Ishikawa (cell line): ENCODE data around the gene ADAMTS12.

Source experiments
- CEBPB ChIP-seq: IDR thresholded peaks from 2 replicates; pipeline ENCODE4 v1.6.1; 2012
- CREB1 ChIP-seq: IDR thresholded peaks from 2 replicates; pipeline ENCODE4 v1.6.1; 2012; ENCODE audit warnings: low read depth
- EGR1 ChIP-seq: IDR thresholded peaks from 2 replicates; pipeline ENCODE4 v1.6.1; 2012
- EP300 ChIP-seq: IDR thresholded peaks from 2 replicates; pipeline ENCODE4 v1.6.1; 2012; ENCODE audit warnings: borderline replicate concordance
- FOXM1 ChIP-seq: IDR thresholded peaks from 2 replicates; pipeline ENCODE4 v1.6.1; 2012; ENCODE audit warnings: low read depth, borderline replicate concordance
- NFIC ChIP-seq: IDR thresholded peaks from 2 replicates; pipeline ENCODE4 v1.6.1; 2012
- RAD21 ChIP-seq: IDR thresholded peaks from 2 replicates; pipeline ENCODE4 v1.6.1; 2012; ENCODE audit warnings: low read depth
- TAF1 ChIP-seq: IDR thresholded peaks from 2 replicates; pipeline ENCODE4 v1.6.1; 2012; ENCODE audit warnings: low read depth, mild to moderate bottlenecking
- TCF12 ChIP-seq: IDR thresholded peaks from 2 replicates; pipeline ENCODE4 v1.6.1; 2012; ENCODE audit warnings: low read depth
- TEAD4 ChIP-seq: IDR thresholded peaks from 2 replicates; pipeline ENCODE4 v1.6.1; 2012
- YY1 ChIP-seq: IDR thresholded peaks from 2 replicates; pipeline ENCODE4 v1.6.1; 2012; ENCODE audit warnings: low read depth
- TF ChIP-seq, protein P1 (sequence below): IDR thresholded peaks from 2 replicates; pipeline ENCODE4 v1.6.1; 2012
- TF ChIP-seq, protein P2 (sequence below): IDR thresholded peaks from 2 replicates; pipeline ENCODE4 v1.6.1; 2012; ENCODE audit warnings: low read depth, mild to moderate bottlenecking
- TF ChIP-seq, protein P3 (sequence below): IDR thresholded peaks from 2 replicates; pipeline ENCODE4 v1.6.1; 2012

DNA sequence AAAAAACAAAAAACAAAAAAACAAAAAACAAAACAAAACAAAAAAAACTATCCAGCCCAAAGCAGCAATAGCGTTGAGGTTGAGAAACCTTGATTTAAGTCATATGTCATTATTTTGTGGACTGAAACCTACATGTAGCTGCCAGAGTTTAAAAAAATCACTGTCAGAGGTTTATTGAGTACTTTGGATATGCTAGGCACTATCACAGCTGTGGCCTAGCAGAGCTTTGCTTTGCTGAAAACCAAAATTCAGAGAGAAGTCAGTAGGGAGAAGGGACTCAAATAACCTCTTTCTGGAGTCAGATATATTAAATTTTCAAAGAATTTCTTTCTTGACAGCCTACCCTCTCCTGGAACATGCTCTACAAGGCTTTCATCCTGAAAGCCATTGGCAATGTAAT, 299.5 kb downstream of the ADAMTS12 start:
- no peak for TF ChIP-seq NFIC
- TF ChIP-seq CEBPB, result no peak
- TF ChIP-seq TAF1, result no peak
- no peak for TF ChIP-seq TEAD4
- no peak for TF ChIP-seq TCF12
- TF ChIP-seq EP300, result no peak
- TF ChIP-seq, protein P1, sequence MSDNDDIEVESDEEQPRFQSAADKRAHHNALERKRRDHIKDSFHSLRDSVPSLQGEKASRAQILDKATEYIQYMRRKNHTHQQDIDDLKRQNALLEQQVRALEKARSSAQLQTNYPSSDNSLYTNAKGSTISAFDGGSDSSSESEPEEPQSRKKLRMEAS, result no peak
- no peak for TF ChIP-seq RAD21
- TF ChIP-seq YY1, result no peak
- TF ChIP-seq CREB1, result no peak
- TF ChIP-seq, protein P2, sequence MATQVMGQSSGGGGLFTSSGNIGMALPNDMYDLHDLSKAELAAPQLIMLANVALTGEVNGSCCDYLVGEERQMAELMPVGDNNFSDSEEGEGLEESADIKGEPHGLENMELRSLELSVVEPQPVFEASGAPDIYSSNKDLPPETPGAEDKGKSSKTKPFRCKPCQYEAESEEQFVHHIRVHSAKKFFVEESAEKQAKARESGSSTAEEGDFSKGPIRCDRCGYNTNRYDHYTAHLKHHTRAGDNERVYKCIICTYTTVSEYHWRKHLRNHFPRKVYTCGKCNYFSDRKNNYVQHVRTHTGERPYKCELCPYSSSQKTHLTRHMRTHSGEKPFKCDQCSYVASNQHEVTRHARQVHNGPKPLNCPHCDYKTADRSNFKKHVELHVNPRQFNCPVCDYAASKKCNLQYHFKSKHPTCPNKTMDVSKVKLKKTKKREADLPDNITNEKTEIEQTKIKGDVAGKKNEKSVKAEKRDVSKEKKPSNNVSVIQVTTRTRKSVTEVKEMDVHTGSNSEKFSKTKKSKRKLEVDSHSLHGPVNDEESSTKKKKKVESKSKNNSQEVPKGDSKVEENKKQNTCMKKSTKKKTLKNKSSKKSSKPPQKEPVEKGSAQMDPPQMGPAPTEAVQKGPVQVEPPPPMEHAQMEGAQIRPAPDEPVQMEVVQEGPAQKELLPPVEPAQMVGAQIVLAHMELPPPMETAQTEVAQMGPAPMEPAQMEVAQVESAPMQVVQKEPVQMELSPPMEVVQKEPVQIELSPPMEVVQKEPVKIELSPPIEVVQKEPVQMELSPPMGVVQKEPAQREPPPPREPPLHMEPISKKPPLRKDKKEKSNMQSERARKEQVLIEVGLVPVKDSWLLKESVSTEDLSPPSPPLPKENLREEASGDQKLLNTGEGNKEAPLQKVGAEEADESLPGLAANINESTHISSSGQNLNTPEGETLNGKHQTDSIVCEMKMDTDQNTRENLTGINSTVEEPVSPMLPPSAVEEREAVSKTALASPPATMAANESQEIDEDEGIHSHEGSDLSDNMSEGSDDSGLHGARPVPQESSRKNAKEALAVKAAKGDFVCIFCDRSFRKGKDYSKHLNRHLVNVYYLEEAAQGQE, result no peak
- no peak for TF ChIP-seq EGR1
- TF ChIP-seq FOXM1, result no peak
- TF ChIP-seq, protein P3, sequence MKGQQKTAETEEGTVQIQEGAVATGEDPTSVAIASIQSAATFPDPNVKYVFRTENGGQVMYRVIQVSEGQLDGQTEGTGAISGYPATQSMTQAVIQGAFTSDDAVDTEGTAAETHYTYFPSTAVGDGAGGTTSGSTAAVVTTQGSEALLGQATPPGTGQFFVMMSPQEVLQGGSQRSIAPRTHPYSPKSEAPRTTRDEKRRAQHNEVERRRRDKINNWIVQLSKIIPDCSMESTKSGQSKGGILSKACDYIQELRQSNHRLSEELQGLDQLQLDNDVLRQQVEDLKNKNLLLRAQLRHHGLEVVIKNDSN, result no peak
